GM21576 (cell line): ENCODE results near the gene UBE2G2.

Source experiments
- ATAC-seq: cut with Tn5 transposase; IDR thresholded peaks from one replicate; pipeline ENCODE4 v1.9.1; 2021; ENCODE audit warnings: mild to moderate bottlenecking, moderate library complexity; ENCODE audit not compliant: unreplicated experiment

Gene UBE2G2

GRCh38 chr21:44801468-44802395 is at the start of gene UBE2G2:
TSS of gene UBE2G2 (minus strand) at chr21:44801820. CDS start at chr21:44801748, 72 bp downstream.
- ATAC-seq, result peak; percentile 77

- no peak for ATAC-seq
Measured at GRCh38 chr21:44850905-44851657, 49.5 kb upstream of the UBE2G2 start.

GRCh38 chr21:44850208-44850800 is 48.7 kb upstream of the UBE2G2 start:
- no peak for ATAC-seq

- no peak for ATAC-seq
Measured at GRCh38 chr21:44849616-44850130, 48.1 kb upstream of the UBE2G2 start.

- no peak for ATAC-seq
Measured at GRCh38 chr21:44848821-44849521, 47.4 kb upstream of the UBE2G2 start.

GRCh38 chr21:44847261-44848056 is 45.8 kb upstream of the UBE2G2 start:
- no peak for ATAC-seq

GRCh38 chr21:44846485-44847260 is 45.1 kb upstream of the UBE2G2 start:
- ATAC-seq, result no peak

- ATAC-seq, result no peak
Measured at GRCh38 chr21:44846224-44846484, 44.5 kb upstream of the UBE2G2 start.

- ATAC-seq, result no peak
Measured at GRCh38 chr21:44845418-44846223, 44.0 kb upstream of the UBE2G2 start.

- ATAC-seq, result no peak
Measured at GRCh38 chr21:44844256-44844655, 42.6 kb upstream of the UBE2G2 start.

GRCh38 chr21:44842721-44843445 is 41.3 kb upstream of the UBE2G2 start:
- ATAC-seq, result no peak

- ATAC-seq, result no peak
Measured at GRCh38 chr21:44842087-44842486, 40.5 kb upstream of the UBE2G2 start.

- no peak for ATAC-seq
Measured at GRCh38 chr21:44840771-44841170, 39.2 kb upstream of the UBE2G2 start.

- no peak for ATAC-seq
Measured at GRCh38 chr21:44838951-44839350, 37.3 kb upstream of the UBE2G2 start.

GRCh38 chr21:44838039-44838895 is 36.6 kb upstream of the UBE2G2 start:
- no peak for ATAC-seq

- no peak for ATAC-seq
Measured at GRCh38 chr21:44837537-44837936, 35.9 kb upstream of the UBE2G2 start.
